IMR-90 (cell line): Measurements from ENCODE around the gene GFPT1. TPM values are rescaled to one million over a fixed set of nuclear protein-coding genes. Genes with fewer than 3 reads are reported as not detected.

Experiments
- ATAC-seq: fragments of 200-7000 bp; cut with Tn5 transposase; 2 replicates; pipeline ENCODE4 v1.9.1; 2020; ENCODE audit warnings: low read depth, mild to moderate bottlenecking, moderate library complexity
- BruUV-seq: library from RNA; stranded (reverse); fragments of 400-500 nt; replicated peaks from 2 replicates; lab custom pipeline; 2021; lab: Mats Ljungman, UMichigan
- CTCF ChIA-PET: fragments of 300-600 bp; formaldehyde crosslinking; extraction: SDS; loops from one replicate; lab custom pipeline; 2021; ENCODE audit warnings: antibody characterized with exemption; lab: Yijun Ruan, JAX
- POLR2A ChIA-PET: fragments of 300-600 bp; sonication (Branson Sonifier 250); formaldehyde crosslinking; loops from one replicate; lab custom pipeline; 2022; ENCODE audit warnings: antibody characterized with exemption; ENCODE audit not compliant: unreplicated experiment; lab: Charles Lee
- DNase-seq: peaks from one replicate; pipeline ENCODE4 v3.0.0; 2013
- H2AFZ ChIP-seq: replicated peaks from 2 replicates; pipeline ENCODE3; 2013; ENCODE audit warnings: low read length, mild to moderate bottlenecking; ENCODE audit not compliant: poor library complexity
- H2AK5ac ChIP-seq: 2 replicates; pipeline ENCODE4 v1.6.1; 2013; ENCODE audit warnings: low read depth, low read length, inconsistent platforms
- H2AK9ac ChIP-seq: replicated peaks from 2 replicates; pipeline ENCODE3; 2013; ENCODE audit warnings: mild to moderate bottlenecking, low read depth, low read length, moderate library complexity; ENCODE audit not compliant: poor library complexity
- H2BK120ac ChIP-seq: 2 replicates; pipeline ENCODE4 v1.6.1; 2013; ENCODE audit warnings: low read depth, low read length, inconsistent platforms
- H2BK15ac ChIP-seq: 3 replicates; pipeline ENCODE4 v1.6.1; 2013; ENCODE audit warnings: low read depth, low read length, inconsistent platforms
- H2BK20ac ChIP-seq: 2 replicates; pipeline ENCODE4 v1.6.1; 2013; ENCODE audit warnings: low read depth, mild to moderate bottlenecking, inconsistent platforms, low read length, moderate library complexity
- H2BK5ac ChIP-seq: 2 replicates; pipeline ENCODE4 v1.6.1; 2013; ENCODE audit warnings: mild to moderate bottlenecking, low read depth, low read length, inconsistent platforms; ENCODE audit not compliant: poor library complexity, severe bottlenecking
- H3K14ac ChIP-seq: replicated peaks from 2 replicates; pipeline ENCODE4 v1.6.1; 2013; ENCODE audit warnings: low read depth, low read length, inconsistent platforms
- H3K18ac ChIP-seq: 2 replicates; pipeline ENCODE4 v1.6.1; 2013; ENCODE audit warnings: low read depth, low read length, control low read depth
- H3K23ac ChIP-seq: 2 replicates; pipeline ENCODE4 v1.6.1; 2013; ENCODE audit warnings: low read depth, low read length, inconsistent platforms
- H3K27ac ChIP-seq: 2 replicates; pipeline ENCODE4 v1.5.1; 2013; ENCODE audit warnings: mild to moderate bottlenecking, control low read depth, low read length; ENCODE audit not compliant: insufficient read depth
- H3K27me3 ChIP-seq: 2 replicates; pipeline ENCODE4 v1.6.1; 2013; ENCODE audit warnings: low read length; ENCODE audit not compliant: control insufficient read depth, insufficient read depth
- H3K36me3 ChIP-seq: 2 replicates; pipeline ENCODE4 v1.6.1; 2013; ENCODE audit warnings: low read length, mixed read lengths; ENCODE audit not compliant: control insufficient read depth, insufficient read depth
- H3K4ac ChIP-seq: 2 replicates; pipeline ENCODE4 v1.6.1; 2013; ENCODE audit warnings: low read depth, low read length, inconsistent platforms
- H3K4me1 ChIP-seq: 2 replicates; pipeline ENCODE4 v1.6.1; 2013; ENCODE audit warnings: low read length, mixed read lengths; ENCODE audit not compliant: control insufficient read depth, insufficient read depth
- H3K4me2 ChIP-seq: 2 replicates; pipeline ENCODE4 v1.6.1; 2013; ENCODE audit warnings: low read depth, mild to moderate bottlenecking, control low read depth, low read length, moderate library complexity
- H3K4me3 ChIP-seq: 2 replicates; pipeline ENCODE4 v1.5.1; 2013; ENCODE audit warnings: low read depth, mild to moderate bottlenecking, control low read depth, low read length, moderate library complexity; ENCODE audit not compliant: insufficient read depth
- H3K56ac ChIP-seq: 2 replicates; pipeline ENCODE4 v1.6.1; 2013; ENCODE audit warnings: low read length, inconsistent platforms; ENCODE audit not compliant: insufficient read depth; ENCODE audit errors: extremely low read depth
- H3K79me1 ChIP-seq, 2 experiments: 2 replicates each; pipeline ENCODE4 v1.6.1; 2013; ENCODE audit warnings: low read length in 2 of 2, inconsistent platforms in 1 of 2, low read depth in 1 of 2
- H3K9ac ChIP-seq: 2 replicates; pipeline ENCODE4 v1.6.1; 2013; ENCODE audit warnings: low read depth, low read length, control low read depth
- H3K9me1 ChIP-seq: 2 replicates; pipeline ENCODE4 v1.6.1; 2013; ENCODE audit warnings: low read length, inconsistent platforms; ENCODE audit not compliant: insufficient read depth
- H3K9me3 ChIP-seq: 2 replicates; pipeline ENCODE4 v1.6.1; 2013; ENCODE audit warnings: low read length; ENCODE audit not compliant: control insufficient read depth, insufficient read depth
- H4K20me1 ChIP-seq: 2 replicates; pipeline ENCODE4 v1.6.1; 2013; ENCODE audit warnings: low read length, inconsistent platforms; ENCODE audit not compliant: insufficient read depth
- H4K5ac ChIP-seq: 2 replicates; pipeline ENCODE4 v1.6.1; 2013; ENCODE audit warnings: mild to moderate bottlenecking, low read depth, low read length, control low read depth
- H4K8ac ChIP-seq, 2 experiments: 2 replicates each; pipeline ENCODE4 v1.6.1; 2013; ENCODE audit warnings: low read depth in 2 of 2, low read length in 2 of 2, control low read depth in 1 of 2, inconsistent platforms in 1 of 2
- H4K91ac ChIP-seq: 2 replicates; pipeline ENCODE4 v1.6.1; 2013; ENCODE audit warnings: low read depth, low read length, inconsistent platforms; ENCODE audit not compliant: insufficient read depth
- CTCF ChIP-seq: conservative IDR thresholded peaks from 2 replicates; pipeline ENCODE4 v1.5.1; 2012; ENCODE audit warnings: mild to moderate bottlenecking, low read depth, low read length, improper control_type of control experiment
- RCOR1 ChIP-seq: IDR thresholded peaks from 2 replicates; pipeline ENCODE4 v1.6.1; 2012; ENCODE audit warnings: mild to moderate bottlenecking, low read length, improper control_type of control experiment; ENCODE audit not compliant: insufficient replicate concordance
- RFX5 ChIP-seq: IDR thresholded peaks from 2 replicates; pipeline ENCODE4 v1.8.0; 2012; ENCODE audit warnings: low read depth, mild to moderate bottlenecking, low read length, moderate library complexity
- SMC3 ChIP-seq: fragments of 150-350 bp; IDR thresholded peaks from 2 replicates; pipeline ENCODE4 v1.6.1; 2016; ENCODE audit warnings: low read depth, mild to moderate bottlenecking, antibody characterized with exemption, low read length, moderate library complexity
- WGBS, 2 experiments: methylation state at CpG; one replicate each; pipeline versions ENCODE4 v1.1.5 to v1.1.7; 2013; ENCODE audit warnings: missing lambda C conversion rate in 2 of 2; ENCODE audit not compliant: insufficient read length in 1 of 2; ENCODE audit errors: extremely low coverage in 2 of 2; 5-methylcytosine and 5-hydroxymethylcytosine counted together
- dilution Hi-C: fragments of 300-500 bp; cut with HindIII; formaldehyde crosslinking; loops from one replicate; pipeline ENCODE4 v1.14.3; 2018; ENCODE audit warnings: low sequenced_read_pairs; ENCODE audit not compliant: unreplicated experiment
- in situ Hi-C: fragments of 300-500 bp; cut with MboI; formaldehyde crosslinking; loops from 3 replicates; pipeline ENCODE4 v1.14.3; 2019; ENCODE audit warnings: low sequenced_read_pairs, inconsistent platforms, mixed read lengths
- intact Hi-C: fragments of 100-400 bp; cut with micrococcal nuclease; formaldehyde crosslinking; loops from 2 replicates; pipeline ENCODE4 v1.10.0; 2022
- polyA plus RNA-seq, 3 experiments: library from polyadenylated mRNA; depleted of rRNA; stranded (reverse); fragments of >200 nt; gene quantifications; 2 replicates each; pipeline ENCODE4 v1.2.3, GENCODE V29; 2012; ENCODE audit warnings: low replicate concordance in 1 of 3
- total RNA-seq: library from RNA; depleted of rRNA; stranded (reverse); fragments of >200 nt; gene quantifications from 2 replicates; pipeline ENCODE4 v1.2.3, GENCODE V29; 2012

GFPT1 gene
- total and polyA plus RNA-seq, 2 of the 4 experiments (the other 2 are of a cell fraction), result 23.5 to 52.9 TPM

DNA sequence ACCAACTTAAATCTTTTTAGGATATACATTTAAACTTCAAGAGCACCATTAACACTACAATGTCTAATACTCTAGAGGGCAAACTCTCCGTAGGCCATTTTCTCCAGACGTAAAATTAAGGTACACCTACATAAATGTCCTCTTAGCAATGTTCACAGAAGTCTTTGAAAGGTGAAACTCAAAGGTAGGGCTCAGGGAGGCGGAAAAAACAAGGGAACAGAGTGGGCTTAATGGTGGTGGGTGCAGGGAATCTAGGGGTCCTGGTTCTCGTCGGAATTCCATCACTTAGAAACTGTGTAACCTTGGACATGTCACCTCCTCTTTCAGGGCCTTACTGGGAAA, 49.5 kb upstream of the GFPT1 start (continued):
- TF ChIP-seq CTCF (no peak), SMC3 (no peak)

- H2AFZ ChIP-seq, result no peak overlapping the region
These were observed 47.7 kb upstream of the GFPT1 start for GRCh38 chr2:69434753-69435152.

More at GRCh38 chr2:69434753-69435152, 47.7 kb upstream of the GFPT1 start:
- no peak overlapping the region for H3K4me2 ChIP-seq
- H3K14ac ChIP-seq, result no peak overlapping the region
- ChIA-PET POLR2A (no interaction called here), CTCF (no interaction called here)
- H3K79me1 ChIP-seq, result peaks cover 23 to 38% of the 10 kb centered on the region in 2 experiments
- H2BK15ac ChIP-seq, result no peak overlapping the region
- no peak overlapping the region for H2BK120ac ChIP-seq
- no peak overlapping the region for H2BK20ac ChIP-seq
- BruUV-seq, result no TSS peak
- TF ChIP-seq RCOR1 (no peak), RFX5 (no peak)
- peaks cover 4% of the 10 kb centered on the region for H3K4me1 ChIP-seq
- H3K9me3 ChIP-seq, result no peaks in the 10 kb centered on the region
- intact Hi-C loops, result loop anchor here (5.0 kb wide), 1 partner anchor 278 kb away; no protein-coding TSS in a partner anchor
- no peak overlapping the region for H4K91ac ChIP-seq
- no peak overlapping the region for H3K27ac ChIP-seq
- H3K18ac ChIP-seq, result no peak overlapping the region
- no peak overlapping the region for H2AK9ac ChIP-seq
- H3K27me3 ChIP-seq, result no peaks in the 10 kb centered on the region
- H3K56ac ChIP-seq, result no peak overlapping the region
- H3K9me1 ChIP-seq, result peaks cover 5% of the 10 kb centered on the region; the same call in 1 of the 2 replicates
- H3K9ac ChIP-seq, result no peak overlapping the region
- H2AK5ac ChIP-seq, result no peak overlapping the region
- no peaks in the 10 kb centered on the region for H4K20me1 ChIP-seq
- H3K36me3 ChIP-seq, result peaks cover 8% of the 10 kb centered on the region
- in situ Hi-C loops, result no loop called here
- H2BK5ac ChIP-seq, result no peak overlapping the region
- no peak overlapping the region for H3K4ac ChIP-seq
- dilution Hi-C loops, result no loop called here
- ATAC-seq, result no peak
- no peak overlapping the region for H3K23ac ChIP-seq
- H4K8ac ChIP-seq, result no peak overlapping the region
- no peak overlapping the region for H3K4me3 ChIP-seq
- DNase-seq, result no peak
- WGBS, 2 experiments, result 78% methylated on average over 4 of the region's 5 CpGs; no CpG with 5 or more reads in 1 of the 2 experiments
- no peak overlapping the region for H4K5ac ChIP-seq
